Transverse colon (tissue), 4 donors: ENCODE data around the gene IQCM.

ENCODE experiments used
- CTCF ChIP-seq, 5 experiments: fragments of 200-600 bp in 3 of 5; fragments of 450-650 bp in 2 of 5; sonication (generic) in 3 of 5; IDR thresholded peaks; 1 replicate in 2 of 5; 2 replicates in 3 of 5; pipeline ENCODE4 v1.5.1; 2016 to 2017; ENCODE audit warnings: antibody characterized with exemption in 5 of 5, inconsistent platforms in 3 of 5, mild to moderate bottlenecking in 2 of 5, moderate library complexity in 1 of 5
- POLR2AphosphoS5 ChIP-seq, 3 donors: sonication (generic); formaldehyde crosslinking; IDR thresholded peaks; one replicate each; pipeline ENCODE4 v1.6.1; 2016; ENCODE audit warnings: antibody characterized with exemption in 3 of 3

GRCh38 chr4:149574971-149575370 is 240.7 kb downstream of the IQCM start:
- TF ChIP-seq CTCF (IDR thresholded peaks at IDR 0.05), result no peak
- TF ChIP-seq POLR2AphosphoS5 (IDR thresholded peaks at IDR 0.05), result no peak
